SKM-1 treated with dmso at 0.1 percent for 144 hours (cell line): ENCODE measurements around the gene PTPN14.
"Not testable (repeated sequence)": the region's sequence is repeated elsewhere in the genome, so short reads cannot be mapped to it uniquely, and the experiment has no call there.

Source experiments
- DNase-seq: peaks from one replicate; lab custom pipeline; 2025; ENCODE audit not compliant: unreplicated experiment; lab: John Stamatoyannopoulos, UW

The PTPN14 gene

DNA sequence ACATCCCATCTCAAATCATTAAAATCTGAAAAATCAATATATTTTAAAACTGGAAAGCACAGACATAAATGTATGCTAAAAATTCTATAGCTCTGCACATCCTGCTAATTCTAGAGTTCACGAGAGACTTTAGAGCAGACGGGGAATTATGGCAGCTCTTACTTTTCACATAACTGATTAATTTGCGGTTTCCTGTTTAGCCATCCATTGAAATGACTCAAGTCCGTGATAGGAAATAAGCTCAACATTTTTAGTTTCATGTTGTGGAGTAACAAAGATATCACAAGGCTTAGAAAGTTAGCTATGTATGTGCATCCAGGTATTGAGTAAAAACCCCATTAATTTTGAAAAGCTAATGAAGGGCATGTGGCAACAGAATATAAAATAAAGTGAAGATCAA, 147.2 kb downstream of the PTPN14 start:
- DNase-seq: no peak

GRCh38 chr1:214403431-214403830, 148.0 kb downstream of the PTPN14 start:
- DNase-seq: no peak

GRCh38 chr1:214402613-214403083, 148.8 kb downstream of the PTPN14 start:
- no peak for DNase-seq

GRCh38 chr1:214401666-214402065, 149.7 kb downstream of the PTPN14 start:
- DNase-seq: no peak

- DNase-seq: no peak
These were observed 151.3 kb downstream of the PTPN14 start for GRCh38 chr1:214400131-214400530.

DNA sequence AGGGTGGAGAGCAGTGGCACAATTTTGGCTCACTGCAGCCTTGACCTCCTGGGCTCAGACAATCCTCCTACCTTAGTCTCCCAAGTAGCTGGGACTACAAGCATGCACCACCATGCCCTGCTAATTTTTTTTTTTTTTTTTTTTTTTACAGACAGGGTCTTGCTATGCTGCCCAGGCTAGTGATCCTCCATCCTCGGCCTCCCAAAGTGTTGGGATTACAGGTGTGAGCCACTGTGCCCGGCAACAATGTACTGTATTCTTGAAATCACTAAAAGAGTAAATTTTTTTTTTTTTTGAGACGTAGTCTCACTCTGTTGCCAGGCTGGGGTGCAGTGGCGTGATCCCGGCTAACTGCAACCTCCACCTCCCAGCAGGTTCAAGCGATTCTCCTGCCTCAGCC, 152.9 kb downstream of the PTPN14 start:
- DNase-seq: no peak

DNA sequence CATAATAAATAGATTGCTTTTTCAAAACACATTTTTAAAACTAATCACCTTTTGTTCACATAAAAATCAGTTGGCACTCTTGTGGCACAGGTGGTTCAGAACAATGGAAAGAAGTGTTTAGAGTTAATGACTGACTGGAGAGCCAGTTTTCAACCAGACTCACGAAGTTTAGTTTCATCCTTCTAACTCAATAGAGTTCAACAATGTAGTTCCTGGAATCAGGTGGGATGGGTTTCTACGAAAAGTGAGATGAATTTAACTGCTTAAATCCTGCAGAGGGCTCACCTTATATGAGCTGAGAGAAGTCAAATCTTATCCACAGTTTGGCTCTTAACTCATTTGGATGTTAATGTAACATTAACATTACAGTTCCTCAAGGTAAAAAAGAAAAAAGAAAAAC, 153.9 kb downstream of the PTPN14 start:
- no peak for DNase-seq

GRCh38 chr1:214396330-214396729, 155.1 kb downstream of the PTPN14 start:
- no peak for DNase-seq

DNA sequence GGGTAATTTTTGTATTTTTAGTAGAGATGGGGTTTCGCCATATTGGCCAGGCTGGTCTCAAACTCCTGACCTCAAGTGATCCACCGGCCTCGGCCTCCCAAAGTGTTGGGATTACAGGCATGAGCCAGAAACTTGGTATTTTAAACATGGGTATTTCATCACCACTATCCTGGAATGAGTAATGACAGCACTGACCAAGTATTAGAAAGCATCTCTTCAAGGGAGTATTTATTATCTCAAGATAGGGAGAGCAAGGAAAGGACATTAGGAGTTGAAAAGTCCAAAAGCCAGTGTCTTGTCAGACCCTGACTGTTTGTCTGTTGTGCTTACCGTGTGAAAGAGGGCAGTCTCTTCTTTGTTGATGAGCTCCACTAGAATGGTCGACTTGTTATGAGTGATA, 156.8 kb downstream of the PTPN14 start:
- not testable (repeated sequence) for DNase-seq

- DNase-seq: no peak
These were observed 158.3 kb downstream of the PTPN14 start for GRCh38 chr1:214393086-214393485.

DNA sequence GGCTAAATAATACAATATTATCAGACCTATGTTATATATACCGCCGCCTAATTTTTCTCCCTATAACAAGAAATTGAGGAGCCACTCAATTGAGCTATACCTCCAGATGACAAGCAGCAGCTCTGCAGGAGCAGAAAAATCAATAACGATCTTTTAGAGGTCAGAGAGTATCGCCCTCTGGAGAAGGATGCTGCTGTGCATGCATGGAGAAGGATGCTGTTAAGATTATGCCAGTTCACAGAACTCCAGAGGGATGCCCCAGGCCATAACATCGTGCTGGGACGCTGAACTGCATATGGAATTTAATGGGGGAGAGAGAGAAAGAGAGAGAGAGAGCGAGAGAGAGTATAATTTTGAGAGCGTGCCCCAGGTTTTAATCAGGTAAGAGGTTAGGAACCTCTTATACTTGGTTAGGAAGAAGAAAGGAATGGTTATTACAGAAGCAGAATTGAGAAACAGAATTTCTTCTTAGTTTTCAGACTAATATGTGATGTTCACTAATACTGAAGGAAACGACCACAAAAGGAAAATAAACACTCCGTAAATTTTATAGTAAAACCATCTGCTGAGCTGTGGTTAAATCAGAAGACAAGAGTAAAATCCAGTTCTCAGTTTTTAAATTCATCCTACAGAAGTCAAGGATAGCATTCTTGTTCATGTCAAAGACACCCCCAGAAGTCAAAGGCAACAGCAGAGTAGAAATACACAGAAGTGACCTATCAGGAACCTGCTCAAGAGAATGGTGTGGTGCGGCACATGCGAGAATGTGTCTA, 159.3 kb downstream of the PTPN14 start:
- no peak for DNase-seq

GRCh38 chr1:214389734-214390133, 161.7 kb downstream of the PTPN14 start:
- DNase-seq: no peak

GRCh38 chr1:214386747-214387146, 164.7 kb downstream of the PTPN14 start:
- DNase-seq: no peak

DNA sequence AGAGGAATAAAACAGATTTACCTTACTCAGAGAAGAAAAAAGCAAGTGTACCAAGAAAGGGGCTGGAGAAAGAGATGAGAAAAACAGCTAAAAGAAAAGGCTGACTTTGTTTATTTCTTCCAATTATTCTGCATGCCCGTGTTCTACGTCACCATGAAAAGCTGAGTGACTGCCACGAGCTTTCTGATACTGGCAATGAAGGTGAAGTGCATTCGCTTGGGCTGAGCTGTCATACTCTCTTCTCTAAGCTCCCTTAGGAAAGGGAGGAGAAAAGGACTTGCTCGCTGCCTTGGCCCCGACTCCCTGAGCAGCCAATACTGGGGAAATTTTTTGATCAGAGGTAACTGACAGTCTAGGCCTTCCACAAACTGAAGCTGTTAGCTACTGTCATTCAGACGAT, 165.1 kb downstream of the PTPN14 start:
- no peak for DNase-seq

DNA sequence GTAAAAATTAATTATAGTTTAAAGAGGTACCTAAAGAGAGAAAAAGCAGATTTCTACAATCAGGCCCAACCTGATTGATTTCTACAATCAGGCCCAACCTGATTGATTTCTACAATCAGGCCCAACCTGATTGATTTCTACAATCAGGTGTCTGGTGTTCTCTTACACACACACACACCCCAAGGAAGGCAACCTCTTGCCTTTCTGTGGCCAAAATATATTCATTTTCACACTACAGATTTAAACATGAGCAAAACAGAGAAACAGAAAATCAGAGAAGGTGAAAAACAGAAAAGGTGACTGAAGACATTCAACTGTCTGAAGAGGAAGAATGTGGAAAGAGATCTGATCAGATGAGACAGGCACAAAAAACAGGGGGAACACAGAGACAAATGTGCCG, 166.0 kb downstream of the PTPN14 start:
- no peak for DNase-seq

GRCh38 chr1:214384373-214385079, 166.9 kb downstream of the PTPN14 start:
- DNase-seq: no peak

GRCh38 chr1:214383381-214384372, 167.7 kb downstream of the PTPN14 start:
- DNase-seq: no peak

- no peak for DNase-seq
These were observed 170.3 kb downstream of the PTPN14 start for GRCh38 chr1:214380986-214381695.

- DNase-seq: no peak
These were observed 171.0 kb downstream of the PTPN14 start for GRCh38 chr1:214380396-214380795.

GRCh38 chr1:214379236-214379970, 172.0 kb downstream of the PTPN14 start:
- no peak for DNase-seq
